Left renal cortex interstitium (tissue), 4 donors: Measurements from ENCODE around the gene MAP4. TPM values are rescaled to one million over a fixed set of nuclear protein-coding genes. Genes with fewer than 3 reads are reported as not detected.
A peak's percentile ranks its signal among the peaks of the same experiment; 100 is the strongest.
"Not testable (repeated sequence)": the region's sequence is repeated elsewhere in the genome, so short reads cannot be mapped to it uniquely, and the experiment has no call there.

Experiments
- DNase-seq, 4 donors: peaks; one replicate each; pipeline ENCODE4 v3.0.0-alpha.2; 2013; ENCODE audit warnings: low read depth in 4 of 4, low spot score in 2 of 4, missing footprints in 1 of 4
- polyA plus RNA-seq, 4 donors: library from polyadenylated mRNA; unstranded; fragments of 120-200 nt; gene quantifications; one replicate each; pipeline ENCODE4 v1.2.1, GENCODE V29; 2013; ENCODE audit not compliant: insufficient read length in 4 of 4

MAP4 gene
- polyA plus RNA-seq, 4 donors: 165 to 180 (median 176) TPM

DNA sequence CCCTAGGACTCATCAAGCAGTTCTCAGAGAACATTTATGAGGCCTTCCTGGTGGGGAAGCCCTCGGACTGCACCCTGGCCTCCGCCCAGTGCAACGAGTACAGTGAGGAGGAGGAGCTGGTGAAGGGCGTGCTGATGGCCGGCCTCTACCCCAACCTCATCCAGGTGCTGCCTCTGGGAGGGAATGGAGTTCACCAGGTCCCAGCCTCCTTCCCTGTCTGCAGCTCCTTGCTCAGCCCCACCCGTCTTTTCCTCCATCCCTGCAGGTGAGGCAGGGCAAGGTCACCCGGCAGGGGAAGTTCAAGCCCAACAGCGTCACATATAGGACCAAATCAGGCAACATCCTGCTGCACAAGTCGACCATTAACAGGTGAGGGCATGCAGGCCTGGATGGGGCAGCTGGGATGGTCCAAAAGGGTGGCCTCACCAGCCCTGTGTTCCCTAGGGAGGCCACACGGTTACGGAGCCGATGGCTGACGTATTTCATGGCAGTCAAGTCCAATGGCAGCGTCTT, 167.0 kb downstream of the MAP4 start:
- no peak for DNase-seq

DNA sequence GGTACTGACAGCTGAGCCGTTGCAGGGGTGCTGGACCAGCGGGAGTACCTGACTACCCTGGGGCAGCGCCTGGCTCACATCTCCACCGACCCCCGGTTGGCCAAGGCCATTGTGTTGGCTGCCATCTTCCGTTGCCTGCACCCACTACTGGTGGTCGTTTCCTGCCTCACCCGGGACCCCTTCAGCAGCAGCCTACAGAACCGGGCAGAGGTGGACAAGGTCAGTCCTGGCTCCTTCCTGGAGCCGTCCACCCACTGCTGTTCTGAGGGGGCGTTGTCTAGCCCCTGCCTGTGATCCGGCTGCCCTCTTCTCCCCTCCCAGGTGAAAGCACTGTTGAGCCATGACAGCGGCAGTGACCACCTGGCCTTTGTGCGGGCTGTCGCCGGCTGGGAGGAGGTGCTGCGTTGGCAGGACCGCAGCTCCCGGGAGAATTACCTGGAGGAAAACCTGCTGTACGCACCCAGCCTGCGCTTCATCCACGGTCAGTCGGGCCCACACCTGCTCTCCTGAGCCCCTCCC, 167.6 kb downstream of the MAP4 start:
- no peak for DNase-seq

DNA sequence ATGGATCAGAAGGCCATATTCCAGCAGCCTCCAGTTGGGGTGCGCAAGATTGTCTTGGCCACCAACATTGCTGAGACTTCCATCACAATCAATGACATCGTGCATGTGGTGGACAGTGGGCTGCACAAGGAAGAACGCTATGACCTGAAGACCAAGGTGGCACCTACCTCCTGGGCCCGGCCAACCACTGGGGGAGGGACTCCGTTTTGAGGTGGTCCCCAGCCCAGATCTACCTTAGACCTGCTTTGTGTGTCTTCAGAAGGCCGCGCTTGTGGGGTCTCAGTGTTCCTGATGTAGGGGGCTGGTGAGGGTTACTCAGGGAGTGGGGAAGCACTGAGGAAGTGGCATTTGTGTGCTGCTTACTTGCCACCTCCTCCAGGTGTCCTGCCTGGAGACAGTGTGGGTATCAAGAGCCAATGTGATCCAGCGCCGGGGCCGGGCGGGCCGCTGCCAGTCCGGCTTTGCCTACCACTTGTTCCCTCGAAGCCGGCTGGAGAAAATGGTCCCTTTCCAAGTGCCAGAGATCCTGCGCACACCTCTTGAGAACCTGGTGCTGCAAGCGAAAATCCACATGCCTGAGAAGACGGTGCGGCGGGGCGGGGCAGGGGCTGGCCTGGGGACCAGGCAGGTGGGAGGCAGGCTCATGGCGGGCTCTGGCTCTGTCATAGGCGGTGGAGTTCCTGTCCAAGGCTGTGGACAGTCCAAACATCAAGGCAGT, 168.3 kb downstream of the MAP4 start:
- DNase-seq: no peak

DNA sequence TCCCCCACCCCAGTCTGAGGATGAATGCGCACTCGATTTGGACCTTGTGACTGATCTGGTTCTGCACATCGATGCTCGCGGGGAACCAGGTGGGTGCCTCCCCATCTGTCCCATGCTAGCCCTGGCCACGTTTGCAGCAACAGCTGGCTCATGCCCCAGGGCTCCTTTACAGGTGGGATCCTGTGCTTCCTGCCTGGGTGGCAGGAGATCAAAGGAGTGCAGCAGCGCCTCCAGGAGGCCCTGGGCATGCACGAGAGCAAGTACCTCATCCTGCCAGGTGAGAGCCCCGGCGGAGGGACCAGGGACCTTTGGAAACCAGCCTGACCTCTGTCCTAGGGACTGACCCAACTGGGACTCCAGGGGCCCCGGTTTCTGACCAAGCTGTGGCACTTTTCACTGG, 169.0 kb downstream of the MAP4 start:
- DNase-seq: no peak

DNA sequence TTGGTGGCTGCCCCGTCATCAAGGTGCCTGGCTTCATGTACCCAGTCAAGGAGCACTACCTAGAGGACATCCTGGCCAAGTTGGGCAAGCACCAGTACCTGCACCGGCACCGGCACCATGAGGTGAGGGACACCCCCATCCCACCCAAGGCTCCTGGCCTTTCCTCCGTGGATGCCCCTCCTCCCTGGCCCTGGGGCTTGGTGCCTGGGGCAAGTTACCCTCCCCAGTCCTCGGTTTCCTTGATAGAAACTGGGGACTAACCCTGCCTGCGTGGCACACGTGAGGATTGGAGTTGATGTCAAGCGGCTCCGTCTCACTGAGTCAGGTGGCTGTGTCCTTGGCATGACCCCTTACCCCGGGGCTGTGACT, 169.4 kb downstream of the MAP4 start:
- no peak for DNase-seq

DNA sequence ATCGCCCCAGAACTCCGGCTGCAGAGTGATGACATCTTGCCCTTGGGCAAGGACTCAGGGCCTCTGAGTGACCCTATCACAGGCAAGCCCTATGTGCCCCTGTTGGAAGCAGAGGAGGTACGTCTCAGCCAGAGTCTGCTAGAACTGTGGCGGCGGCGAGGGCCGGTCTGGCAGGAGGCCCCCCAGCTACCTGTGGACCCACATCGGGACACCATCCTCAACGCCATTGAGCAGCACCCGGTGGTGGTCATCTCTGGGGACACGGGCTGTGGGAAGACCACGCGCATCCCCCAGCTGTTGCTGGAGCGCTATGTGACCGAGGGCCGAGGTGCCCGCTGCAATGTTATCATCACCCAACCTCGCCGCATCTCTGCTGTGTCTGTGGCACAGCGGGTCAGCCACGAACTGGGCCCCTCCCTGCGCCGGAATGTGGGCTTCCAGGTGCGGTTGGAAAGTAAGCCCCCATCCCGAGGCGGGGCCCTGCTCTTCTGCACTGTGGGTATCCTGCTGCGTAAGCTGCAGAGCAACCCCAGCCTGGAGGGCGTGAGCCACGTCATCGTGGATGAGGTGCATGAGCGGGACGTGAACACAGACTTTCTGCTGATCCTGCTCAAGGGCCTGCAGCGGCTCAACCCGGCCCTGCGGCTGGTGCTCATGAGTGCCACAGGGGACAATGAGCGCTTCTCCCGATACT, 169.9 kb downstream of the MAP4 start:
- no peak for DNase-seq

DNA sequence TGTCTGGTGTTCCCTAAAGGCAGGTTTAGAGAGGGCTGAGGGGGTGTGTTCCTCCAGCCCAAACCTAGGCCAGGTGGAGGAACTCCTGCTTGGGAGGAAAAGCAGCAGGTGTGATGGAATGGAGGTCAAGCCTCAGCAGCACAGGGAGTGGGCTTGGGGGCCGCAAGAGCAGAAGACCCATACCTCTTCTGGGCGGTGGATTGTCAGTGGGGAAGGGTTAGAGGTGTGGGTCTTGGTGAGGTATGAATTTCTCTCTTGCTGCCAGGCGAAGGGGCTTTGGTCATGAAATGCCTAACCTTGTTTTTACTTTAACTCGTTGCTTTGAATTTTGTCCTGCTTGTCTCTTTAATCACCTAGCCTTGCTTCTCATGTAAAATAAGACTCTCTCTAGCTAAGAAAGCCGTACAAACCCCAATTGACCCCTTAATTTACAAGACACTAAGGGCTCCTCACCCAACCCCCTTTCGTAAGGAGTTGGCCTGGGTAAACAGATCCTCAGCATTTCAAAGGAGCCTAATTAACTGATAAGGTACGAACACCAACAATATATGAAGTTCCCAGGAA, 174.3 kb downstream of the MAP4 start:
- no peak for DNase-seq

DNA sequence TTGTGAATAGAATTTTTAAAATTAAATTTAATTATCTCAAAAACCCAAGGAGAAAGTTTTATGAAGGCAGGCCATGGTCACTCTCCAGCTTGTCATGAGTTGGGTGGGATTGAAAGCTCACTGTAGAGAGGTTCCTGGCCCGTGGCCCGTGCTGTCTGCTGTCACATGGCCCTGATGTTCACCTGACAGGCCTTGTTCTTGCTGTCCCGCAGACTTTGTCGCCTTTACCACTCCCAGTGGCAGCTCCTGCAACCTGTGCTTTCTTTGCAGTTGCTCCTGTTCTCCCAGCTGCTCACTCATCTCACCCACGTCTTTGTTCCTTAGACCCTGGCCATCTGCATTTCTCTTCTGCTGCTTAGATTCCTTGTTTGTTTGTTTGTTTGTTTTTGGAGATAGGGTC, 177.7 kb downstream of the MAP4 start:
- DNase-seq: no peak

DNA sequence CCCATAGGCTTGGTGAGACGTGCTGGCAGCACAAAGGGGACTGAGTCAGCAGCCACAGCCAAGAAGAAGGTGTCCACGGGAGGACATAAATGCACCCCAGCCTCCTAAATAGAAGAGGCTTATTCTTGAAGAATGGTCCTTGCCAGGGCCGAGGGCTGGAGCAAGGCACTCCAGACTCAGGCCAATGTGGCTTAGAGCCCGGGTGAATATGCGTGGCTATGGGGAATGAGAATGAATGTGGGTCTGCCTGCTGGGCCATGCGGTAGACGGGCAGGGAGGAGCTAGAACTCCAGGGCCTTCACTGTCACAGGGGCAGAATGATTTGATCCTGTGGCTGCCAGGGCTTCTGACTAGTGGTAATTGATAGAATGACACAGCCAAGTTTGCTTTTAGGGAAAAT, 179.2 kb downstream of the MAP4 start:
- DNase-seq: no peak

DNA sequence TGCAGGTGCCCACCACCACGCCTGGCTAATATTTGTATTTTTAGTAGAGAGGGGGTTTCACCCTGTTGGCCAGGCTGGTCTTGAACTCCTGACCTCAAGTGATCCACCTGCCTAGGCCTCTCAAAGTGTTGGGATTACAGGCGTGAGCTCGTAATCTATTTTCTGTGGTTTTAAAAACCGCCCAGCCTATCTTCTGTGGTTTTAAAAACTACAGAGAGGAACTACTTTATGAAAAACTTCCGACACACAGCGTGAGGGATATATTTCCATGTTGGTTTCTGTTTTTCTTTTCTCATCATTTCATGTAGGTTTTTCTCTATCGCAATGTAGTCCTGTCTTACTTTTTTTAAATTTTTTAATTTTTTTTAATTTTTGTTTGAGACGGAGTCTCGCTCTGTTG, 186.7 kb downstream of the MAP4 start:
- not testable (repeated sequence) for DNase-seq

DNA sequence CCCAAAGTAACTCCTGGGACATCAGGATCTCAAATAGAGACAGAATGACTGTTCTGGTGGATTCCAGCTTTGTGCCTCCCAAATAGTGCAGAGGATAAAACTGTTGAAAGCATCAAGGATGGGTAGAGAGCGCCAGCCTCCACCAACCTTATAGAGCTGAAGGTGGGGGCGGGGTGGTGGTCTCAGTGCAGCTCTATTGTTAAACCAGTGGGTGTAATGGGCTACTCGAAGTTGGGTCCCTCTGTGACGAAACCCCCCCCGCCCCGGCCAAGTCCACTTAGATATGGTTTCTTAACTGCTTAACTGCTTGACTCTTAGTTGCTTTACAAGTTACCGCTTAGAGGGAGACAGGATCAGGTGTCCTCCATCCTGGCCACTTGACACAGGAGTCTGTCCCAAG, 190.6 kb downstream of the MAP4 start:
- DNase-seq: no peak

DNA sequence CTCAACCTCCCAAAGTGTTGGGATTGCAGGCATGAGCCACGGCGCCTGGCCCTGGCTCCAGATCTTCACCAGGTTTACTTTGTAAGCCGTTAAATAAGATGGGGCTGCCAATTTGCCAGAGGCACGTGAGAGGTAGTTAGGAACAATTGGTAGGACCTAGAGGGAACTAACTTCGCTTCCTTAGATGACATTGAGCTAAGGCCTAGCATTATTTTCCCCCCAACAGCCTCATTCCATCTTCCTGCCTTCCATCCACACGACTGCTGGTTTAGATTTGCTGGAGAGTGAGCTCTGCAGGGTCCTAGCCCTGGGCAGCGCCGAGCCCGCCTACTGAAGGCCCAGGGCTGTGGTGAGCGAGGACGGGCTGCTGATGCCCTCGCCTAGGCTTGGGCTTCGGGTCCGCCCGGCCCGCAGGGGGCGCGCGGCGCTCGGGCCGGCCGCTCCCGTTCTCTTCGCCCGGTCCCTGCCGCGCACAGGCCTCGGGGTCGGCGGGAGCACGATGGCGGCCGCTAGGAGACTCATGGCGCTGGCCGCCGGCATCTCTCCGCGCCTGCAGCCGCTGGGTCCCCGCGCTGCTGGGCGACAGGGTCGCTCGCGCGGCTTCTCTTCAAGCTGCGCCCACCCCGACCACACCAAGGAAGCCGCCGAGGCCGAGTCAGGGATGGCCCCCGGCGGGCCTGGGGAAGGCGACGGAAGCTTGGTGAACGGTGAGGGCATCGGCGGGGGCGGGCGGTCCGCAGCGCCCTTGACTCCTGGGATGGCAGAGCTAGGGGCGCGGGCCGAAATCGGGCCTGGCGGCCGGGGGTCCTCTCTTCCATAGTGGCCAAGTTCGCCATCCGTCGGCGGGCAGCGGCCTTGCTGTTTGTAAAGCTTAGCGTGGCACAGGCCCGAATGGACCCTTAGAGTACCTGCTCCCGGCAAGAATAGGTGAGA, 191.4 kb downstream of the MAP4 start:
- peak; percentile 48 to 75 (median 68) for DNase-seq

DNA sequence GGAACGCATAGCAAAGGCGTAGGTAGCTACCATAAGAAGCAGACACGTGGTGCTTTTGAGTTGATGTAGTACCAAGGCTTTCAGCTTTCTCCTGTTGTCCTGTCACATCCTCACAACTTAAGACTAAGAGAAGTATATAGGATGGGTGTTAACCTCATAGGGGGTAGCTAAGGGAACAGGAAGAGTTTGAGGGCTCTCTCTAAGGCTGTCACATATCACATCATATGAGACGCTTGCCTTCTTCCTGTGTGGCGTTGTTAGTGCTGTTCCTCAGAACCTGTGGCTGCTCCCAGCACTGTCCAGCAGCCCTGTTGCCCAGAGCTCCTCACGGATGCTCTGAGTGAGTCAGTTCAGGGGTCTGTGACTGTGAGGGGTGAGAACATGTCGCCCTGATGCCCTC, 198.6 kb downstream of the MAP4 start:
- DNase-seq: no peak

DNA sequence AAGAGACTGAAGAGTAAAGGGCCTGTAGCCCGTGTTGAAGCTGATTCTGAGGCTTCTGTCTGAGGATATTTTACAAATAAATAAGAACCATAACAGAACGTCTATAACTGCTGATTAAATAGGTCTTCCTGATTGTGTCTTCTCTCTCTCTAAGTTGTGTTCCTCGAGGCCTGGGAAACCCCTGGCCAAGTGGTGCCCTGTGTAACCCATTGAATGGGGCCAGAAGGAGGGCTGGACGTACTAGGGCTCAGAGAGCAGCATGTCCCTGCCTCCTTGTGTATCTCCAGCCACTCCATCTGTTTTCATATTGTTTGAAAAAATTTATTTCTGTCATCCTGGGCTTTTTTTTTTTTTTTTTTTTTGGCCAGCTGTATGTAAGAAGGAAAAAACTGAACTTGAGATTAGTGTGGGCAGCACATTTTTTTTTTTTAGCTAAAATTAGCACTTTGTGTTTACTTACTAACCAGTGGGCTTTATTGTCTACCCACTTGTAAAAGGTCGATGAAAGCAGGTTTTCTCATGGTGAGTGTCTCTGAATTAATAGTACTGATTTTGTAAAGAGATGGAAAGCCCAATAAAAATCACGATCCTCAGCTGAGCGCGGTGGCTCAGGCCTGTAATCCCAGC, 202.6 kb downstream of the MAP4 start:
- DNase-seq: no peak

DNA sequence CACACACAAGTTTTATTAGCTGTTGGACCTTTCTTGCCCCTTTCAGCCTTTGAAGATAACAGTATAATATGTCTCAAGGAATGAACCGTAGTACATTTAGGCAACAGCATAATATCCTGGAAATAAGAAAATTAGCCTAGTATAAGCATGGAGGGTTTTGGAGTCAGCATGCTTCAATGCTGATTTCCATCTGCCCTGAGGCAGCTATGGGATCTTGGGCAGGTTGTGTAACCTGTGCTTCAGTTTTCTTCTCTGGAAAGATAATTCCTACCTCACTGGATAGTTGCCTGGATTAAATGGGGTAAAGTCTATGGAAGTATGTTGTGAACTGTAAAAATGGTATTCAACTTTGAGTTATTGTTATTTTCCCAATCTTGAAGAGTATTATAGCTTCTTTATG, 211.6 kb downstream of the MAP4 start:
- DNase-seq: no peak

DNA sequence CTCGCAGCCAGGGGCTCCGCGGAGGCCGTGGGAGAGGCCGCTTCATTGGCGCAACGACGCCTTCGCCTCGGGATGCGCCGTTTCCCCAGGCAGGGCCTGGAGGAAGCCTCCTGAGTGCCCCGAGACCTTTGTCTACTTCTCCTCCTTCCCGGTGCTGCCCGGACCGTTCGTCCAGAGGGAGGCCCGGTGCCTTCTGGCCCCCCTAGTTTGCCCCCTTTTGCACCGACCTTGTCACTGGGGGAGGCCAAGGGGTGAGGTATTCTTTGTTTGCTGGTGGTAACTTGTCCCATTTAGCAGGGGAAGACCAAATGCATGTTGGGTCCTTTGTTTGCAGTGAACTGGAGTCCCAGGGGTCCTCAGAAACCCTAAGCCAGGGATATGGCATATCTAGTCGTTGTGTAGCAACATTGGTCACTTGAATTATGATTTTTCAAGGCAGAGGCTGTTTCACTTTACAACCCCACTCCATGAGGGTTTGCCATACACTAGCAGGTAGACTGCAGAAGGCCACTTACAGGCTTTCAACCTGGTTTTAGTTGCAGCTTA, 212.7 kb downstream of the MAP4 start:
- DNase-seq: no peak

DNA sequence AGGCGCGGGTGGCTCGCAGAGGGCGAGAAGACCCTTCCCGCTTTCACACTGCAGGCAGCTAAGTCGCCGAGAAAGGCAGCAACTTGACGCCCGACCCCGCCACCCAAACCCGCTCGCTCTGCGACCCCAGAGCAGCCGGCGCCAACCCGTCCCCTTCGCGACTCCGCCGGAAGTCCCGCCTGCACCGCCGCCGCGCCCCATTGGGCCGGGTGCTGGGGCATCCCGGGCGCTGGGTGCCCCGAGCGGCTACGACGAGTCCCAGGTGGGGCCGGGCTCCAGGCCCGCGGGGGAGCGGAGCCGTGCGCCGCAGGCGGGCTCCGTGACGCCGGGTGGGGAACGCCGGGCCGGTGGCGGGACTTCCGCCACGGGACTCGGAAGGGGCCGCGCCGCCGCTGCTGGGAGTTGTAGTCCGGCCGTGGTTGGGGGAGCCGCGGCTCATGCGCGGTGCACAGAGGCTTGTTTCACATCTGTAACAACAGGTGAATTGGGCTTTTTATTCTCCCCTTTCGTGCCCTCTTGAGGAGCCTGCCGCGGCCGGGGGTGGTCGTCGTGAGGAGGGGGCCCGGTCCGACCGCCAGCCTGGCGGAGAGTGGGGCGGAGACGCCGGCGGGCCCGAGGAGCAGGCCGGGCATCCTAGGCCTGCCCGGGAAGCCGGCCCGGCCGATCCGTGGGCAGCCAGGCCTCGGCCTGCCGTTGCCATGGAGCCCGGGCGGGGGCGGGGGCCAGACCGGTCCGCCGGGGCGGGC, 213.3 kb downstream of the MAP4 start, which contains the start of gene DHX30:
Gene DHX30, plus strand, starts transcription at position 405 of the 746 bp plus-strand sequence. CDS start 7,546 bp downstream, outside the sequence.
- DNase-seq: peak; percentile 67 to 86 (median 76)
